Retinal pigment epithelial cell (primary cell): Measurements from ENCODE around the gene ABCC1.

ENCODE experiments used
- DNase-seq: peaks from one replicate; pipeline ENCODE4 v3.0.0-alpha.2; 2010; ENCODE audit warnings: low read depth
- H3K4me3 ChIP-seq: 2 replicates; pipeline ENCODE4 v1.5.1; 2011; ENCODE audit warnings: mild to moderate bottlenecking, low read length, control low read depth, moderate library complexity
- TF ChIP-seq, protein P1 (sequence below): conservative IDR thresholded peaks from 2 replicates; pipeline ENCODE4 v1.5.1; 2011; ENCODE audit warnings: low read depth, low read length, control low read depth, inconsistent platforms

ABCC1 gene

DNA sequence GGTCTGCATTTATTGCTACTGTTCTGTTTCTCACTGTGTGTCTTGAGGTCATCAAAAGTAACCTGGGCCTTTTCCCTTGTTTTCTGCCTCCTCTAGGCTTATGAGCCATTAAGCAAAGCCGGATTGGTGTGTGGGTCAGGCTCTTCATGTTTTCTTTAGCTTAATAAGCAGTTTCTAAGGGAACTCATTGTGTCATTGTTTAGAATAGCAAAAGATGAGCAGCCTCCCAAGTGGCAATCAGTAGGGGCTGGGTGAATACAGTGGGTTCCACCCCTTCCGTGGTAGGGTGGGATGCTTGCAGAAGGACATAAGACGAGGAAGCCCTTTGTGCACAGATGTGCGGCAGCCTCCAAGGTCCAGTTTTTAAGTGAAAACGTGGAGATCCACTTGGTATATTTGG is 34.5 kb downstream of the ABCC1 start:
- DNase-seq: no peak
- TF ChIP-seq, protein P1, sequence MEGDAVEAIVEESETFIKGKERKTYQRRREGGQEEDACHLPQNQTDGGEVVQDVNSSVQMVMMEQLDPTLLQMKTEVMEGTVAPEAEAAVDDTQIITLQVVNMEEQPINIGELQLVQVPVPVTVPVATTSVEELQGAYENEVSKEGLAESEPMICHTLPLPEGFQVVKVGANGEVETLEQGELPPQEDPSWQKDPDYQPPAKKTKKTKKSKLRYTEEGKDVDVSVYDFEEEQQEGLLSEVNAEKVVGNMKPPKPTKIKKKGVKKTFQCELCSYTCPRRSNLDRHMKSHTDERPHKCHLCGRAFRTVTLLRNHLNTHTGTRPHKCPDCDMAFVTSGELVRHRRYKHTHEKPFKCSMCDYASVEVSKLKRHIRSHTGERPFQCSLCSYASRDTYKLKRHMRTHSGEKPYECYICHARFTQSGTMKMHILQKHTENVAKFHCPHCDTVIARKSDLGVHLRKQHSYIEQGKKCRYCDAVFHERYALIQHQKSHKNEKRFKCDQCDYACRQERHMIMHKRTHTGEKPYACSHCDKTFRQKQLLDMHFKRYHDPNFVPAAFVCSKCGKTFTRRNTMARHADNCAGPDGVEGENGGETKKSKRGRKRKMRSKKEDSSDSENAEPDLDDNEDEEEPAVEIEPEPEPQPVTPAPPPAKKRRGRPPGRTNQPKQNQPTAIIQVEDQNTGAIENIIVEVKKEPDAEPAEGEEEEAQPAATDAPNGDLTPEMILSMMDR: no peak
- H3K4me3 ChIP-seq: no peak overlapping the region

DNA sequence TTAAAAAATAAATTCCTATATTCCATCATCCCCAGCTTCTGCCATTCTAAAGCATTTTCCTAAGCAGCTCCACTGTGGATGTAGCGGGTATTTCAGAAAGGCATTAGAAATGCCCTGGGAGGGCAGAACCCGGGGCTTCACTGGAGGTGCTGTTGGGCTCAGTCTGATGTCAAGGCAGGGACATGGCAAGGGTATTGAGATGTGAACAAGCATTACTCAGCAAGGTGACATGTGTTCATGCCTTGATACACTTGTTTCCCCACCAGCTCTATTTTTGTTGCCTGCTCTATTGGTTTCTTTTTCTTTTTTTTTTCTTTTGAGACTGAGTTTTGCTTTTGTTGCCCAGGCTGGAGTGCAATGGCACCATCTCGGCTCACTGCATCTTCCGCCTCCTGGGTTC is 35.7 kb downstream of the ABCC1 start:
- H3K4me3 ChIP-seq: no peak overlapping the region
- DNase-seq: no peak
- TF ChIP-seq, protein P1: no peak

DNA sequence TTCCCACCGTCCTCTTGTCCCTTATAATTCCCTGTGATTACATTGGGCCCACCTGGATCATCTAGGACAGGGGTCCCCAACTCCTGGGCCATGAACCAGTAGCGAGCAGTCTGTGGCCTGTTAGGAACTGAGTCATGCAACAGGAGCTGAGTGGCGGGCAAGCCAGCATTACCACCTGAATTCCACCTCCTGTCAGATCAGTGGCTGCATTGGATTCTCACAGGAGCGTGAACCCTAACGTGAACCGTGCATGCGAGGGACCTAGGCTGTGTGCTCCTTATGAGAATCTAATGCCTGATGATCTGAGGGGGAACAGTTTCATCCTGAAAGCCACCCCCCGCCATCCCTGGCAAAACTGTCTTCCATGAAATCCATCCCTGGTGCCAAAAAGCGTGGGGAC is 36.8 kb downstream of the ABCC1 start:
- DNase-seq: no peak
- TF ChIP-seq, protein P1: no peak
- no peak overlapping the region for H3K4me3 ChIP-seq

DNA sequence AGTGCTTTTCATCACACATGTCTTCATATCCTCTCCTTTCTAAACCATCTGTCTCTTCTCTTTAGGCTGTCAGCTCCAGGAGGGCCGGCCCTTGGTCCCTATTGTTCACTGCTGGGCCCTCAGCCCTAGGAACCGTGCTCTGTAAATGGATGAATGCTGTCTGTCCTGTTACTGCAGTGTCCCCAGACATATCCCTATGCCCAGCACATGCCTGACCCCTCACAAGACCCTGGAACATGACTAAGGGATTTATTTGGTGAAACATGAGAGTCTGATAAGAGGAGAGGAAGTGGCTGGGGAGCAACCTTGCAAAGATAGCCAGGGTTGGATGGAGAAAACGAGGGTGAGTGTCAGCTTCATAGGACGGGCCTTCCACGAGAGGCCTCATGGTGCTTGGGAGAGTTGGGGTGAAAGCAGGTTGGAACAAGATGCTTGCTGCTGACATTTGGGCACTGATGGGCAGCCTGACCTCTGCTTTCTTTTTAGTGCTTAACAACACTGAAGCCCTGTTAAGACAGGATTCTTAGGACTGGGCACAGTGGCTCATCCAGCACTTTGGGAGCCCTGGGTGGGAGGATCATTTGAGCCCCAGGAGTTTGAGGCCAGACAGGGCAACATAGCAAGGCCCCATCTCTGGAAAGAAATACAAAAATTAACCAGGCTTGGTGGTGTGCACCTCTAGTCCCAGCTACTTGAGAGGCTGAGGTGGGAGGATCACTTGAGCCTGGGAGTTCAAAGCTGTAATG is 39.0 kb downstream of the ABCC1 start:
- no peak overlapping the region for H3K4me3 ChIP-seq
- no peak for DNase-seq
- TF ChIP-seq, protein P1: no peak

DNA sequence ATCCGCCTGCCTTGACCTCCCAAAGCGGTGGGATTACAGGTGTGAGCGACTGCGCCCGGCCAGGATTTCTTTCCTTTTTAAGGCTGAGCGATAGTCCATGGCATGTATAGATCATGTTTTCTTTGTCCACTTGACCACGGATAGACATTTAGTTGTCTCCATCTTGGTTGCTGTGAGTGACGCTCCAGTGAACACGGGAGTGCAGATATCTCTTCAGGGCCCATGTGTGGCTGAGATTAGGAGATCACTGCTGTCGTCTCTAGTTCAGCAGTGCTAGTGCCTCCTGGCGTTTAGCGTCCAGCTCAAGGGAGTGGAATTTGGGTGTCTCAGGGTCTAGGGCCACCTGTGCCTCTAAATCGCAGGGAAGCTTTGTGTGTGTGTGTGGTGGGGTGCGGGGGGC is 41.5 kb downstream of the ABCC1 start:
- DNase-seq: no peak
- TF ChIP-seq, protein P1: no peak
- H3K4me3 ChIP-seq: no peak overlapping the region

DNA sequence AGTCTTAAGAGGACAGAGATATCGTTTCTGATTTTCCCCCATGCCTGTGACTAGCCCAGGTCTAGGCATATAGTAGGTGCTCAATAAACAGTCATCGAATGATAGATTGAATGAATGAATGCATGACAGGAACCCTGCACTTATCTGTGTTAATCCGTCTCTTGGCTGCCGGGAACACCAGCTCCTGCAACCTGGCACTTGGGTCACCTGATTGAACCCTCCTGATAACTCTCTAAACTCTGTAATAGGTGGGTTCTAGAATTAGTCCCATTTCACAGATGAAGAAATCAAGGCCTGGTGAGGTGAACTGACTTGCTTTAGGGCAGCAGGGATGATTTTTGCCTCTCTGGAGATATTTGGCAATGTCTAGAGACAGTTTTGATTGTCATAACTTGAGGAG is 43.7 kb downstream of the ABCC1 start:
- H3K4me3 ChIP-seq: no peak overlapping the region
- no peak for DNase-seq
- TF ChIP-seq, protein P1: no peak

DNA sequence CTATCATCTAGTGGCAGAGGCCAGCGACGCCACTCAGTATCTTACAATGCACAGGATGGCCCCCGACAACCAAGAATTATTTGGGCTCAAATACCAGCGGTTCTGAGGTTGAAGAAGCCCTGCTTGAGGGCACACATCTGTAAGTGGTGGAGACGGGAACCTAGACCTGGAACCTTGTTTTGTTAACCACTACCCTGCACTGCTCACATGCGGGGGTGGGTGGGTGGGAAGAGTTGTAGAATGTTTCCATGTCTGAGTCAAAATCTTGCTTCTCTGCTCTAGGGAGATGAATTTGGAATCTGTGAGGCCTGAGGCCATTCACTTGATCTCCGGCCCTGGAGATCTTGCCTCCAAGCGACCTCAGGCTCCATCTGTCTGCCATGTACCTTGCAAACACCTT is 44.1 kb downstream of the ABCC1 start:
- DNase-seq: no peak
- no peak overlapping the region for H3K4me3 ChIP-seq
- TF ChIP-seq, protein P1: no peak
